GM18861 (cell line): ENCODE measurements around the gene PRICKLE1.

Experiments used
- ATAC-seq: cut with Tn5 transposase; IDR thresholded peaks from one replicate; pipeline ENCODE4 v1.9.1; 2021; ENCODE audit not compliant: unreplicated experiment

Gene PRICKLE1

GRCh38 chr12:42459336-42459847 lies 130.2 kb downstream of the PRICKLE1 start:
- ATAC-seq, result no peak

- no peak for ATAC-seq
Measured at GRCh38 chr12:42458575-42458974, 131.0 kb downstream of the PRICKLE1 start.

- ATAC-seq, result peak; percentile 54
Measured at GRCh38 chr12:42450248-42450647, 139.3 kb downstream of the PRICKLE1 start.

GRCh38 chr12:42448841-42449240 lies 140.7 kb downstream of the PRICKLE1 start:
- ATAC-seq, result no peak

GRCh38 chr12:42447371-42447786 lies 142.2 kb downstream of the PRICKLE1 start:
- no peak for ATAC-seq

GRCh38 chr12:42446761-42447160 lies 142.8 kb downstream of the PRICKLE1 start:
- ATAC-seq, result no peak

- no peak for ATAC-seq
Measured at GRCh38 chr12:42445891-42446290, 143.7 kb downstream of the PRICKLE1 start.

- ATAC-seq, result no peak
Measured at GRCh38 chr12:42444192-42444943, 145.2 kb downstream of the PRICKLE1 start.

- no peak for ATAC-seq
Measured at GRCh38 chr12:42442888-42443287, 146.7 kb downstream of the PRICKLE1 start.

- ATAC-seq, result no peak
Measured at GRCh38 chr12:42442311-42442759, 147.2 kb downstream of the PRICKLE1 start.

- ATAC-seq, result no peak
Measured at GRCh38 chr12:42440608-42441007, 148.9 kb downstream of the PRICKLE1 start.

- ATAC-seq, result no peak
Measured at GRCh38 chr12:42432517-42433140, 156.9 kb downstream of the PRICKLE1 start.

- ATAC-seq, result no peak
Measured at GRCh38 chr12:42428850-42429249, 160.7 kb downstream of the PRICKLE1 start.

- no peak for ATAC-seq
Measured at GRCh38 chr12:42426746-42427145, 162.8 kb downstream of the PRICKLE1 start.

GRCh38 chr12:42422785-42423184 lies 166.8 kb downstream of the PRICKLE1 start:
- ATAC-seq, result no peak

- ATAC-seq, result peak; percentile 93
Measured at GRCh38 chr12:42421844-42422779, 167.4 kb downstream of the PRICKLE1 start.

- no peak for ATAC-seq
Measured at GRCh38 chr12:42420395-42420794, 169.2 kb downstream of the PRICKLE1 start.

GRCh38 chr12:42410340-42410739 lies 179.2 kb downstream of the PRICKLE1 start:
- no peak for ATAC-seq

GRCh38 chr12:42409471-42409870 lies 180.1 kb downstream of the PRICKLE1 start:
- no peak for ATAC-seq

GRCh38 chr12:42407306-42407705 lies 182.2 kb downstream of the PRICKLE1 start:
- ATAC-seq, result no peak
